NCI-H2081 treated with DMSO at 0.1 percent for 48 hours (cell line): ENCODE results near the gene TP53I13.
A peak's percentile ranks its signal among the peaks of the same experiment; 100 is the strongest.

Source experiments
- DNase-seq: peaks from one replicate; lab custom pipeline; 2025; lab: John Stamatoyannopoulos, UW

The TP53I13 gene

DNA sequence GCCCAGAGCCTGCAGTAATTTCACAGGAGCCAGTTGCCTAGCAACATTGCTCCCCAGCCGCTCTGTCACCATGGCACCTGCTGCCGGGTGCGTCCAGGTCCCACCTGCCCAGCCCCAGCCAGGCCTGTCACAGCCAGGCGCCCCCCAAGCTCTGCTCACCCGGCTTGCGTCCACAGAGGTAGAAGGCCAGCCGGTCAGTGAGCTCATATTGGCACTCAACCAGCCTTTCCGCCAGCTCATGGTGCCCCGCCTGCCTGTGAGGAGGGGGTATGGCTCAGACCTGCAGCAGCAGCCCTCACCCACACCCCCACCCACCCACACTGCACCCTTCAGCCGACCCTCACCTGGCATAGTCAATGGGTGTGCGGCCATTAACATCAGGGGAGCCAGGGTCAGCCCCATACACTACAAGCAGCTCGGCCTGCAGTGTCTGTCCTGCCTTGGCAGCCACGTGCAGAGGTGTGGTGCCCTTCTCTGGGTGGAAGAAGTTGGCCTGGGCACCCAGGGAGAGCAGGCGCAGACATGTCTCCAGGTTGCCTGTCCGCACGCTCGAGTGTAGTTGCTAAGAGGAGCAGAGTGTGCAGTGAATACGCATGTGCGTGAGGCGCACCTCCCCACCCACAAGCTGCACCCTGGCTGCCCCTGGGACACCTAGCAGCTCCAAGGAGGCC, 13.2 kb downstream of the TP53I13 start:
- DNase-seq: no peak

DNA sequence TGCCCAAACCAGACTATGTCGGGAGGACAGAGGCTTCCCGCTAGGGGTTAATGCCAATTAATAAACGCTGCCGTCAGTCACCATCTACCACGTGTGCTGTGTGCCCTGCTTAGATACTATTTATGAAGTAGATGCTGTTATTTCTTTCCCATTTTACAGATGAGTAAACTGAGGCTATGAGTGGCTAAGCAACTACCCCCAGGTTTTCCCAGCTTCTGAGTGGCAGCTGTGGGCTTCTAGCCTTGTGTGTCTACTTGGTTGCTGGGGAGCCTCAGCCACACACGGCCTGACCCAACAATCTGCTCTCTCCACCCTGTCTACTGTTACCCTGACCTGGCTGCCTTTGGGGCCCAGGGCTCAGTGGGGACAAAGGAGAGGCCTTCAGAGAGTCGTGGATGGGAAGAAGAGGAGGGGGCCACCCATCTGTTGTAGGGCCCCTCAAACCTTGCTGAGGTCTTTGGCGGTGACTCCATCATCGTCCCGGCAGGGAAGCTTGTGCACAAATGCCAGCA, 13.8 kb downstream of the TP53I13 start:
- no peak for DNase-seq

DNA sequence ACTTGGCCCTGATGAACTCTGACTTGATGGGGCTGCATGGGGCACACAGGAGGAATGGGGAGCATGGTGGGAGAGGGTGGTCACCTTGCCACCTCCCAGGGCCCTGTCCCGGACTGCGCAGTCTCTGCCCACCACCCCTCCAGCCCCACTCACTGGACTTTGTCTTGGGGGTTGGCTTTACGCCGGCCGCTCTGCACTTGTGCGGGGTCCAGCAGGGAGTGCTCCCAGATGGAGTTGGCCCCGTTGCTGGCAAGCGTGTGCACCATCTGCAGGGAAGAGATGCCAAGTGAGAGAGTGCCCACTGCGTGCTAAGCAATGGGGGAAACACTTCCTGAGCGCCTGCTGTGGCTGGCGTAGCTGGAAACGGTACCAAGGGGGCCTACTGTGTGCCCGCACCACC, 14.3 kb downstream of the TP53I13 start:
- DNase-seq: no peak

DNA sequence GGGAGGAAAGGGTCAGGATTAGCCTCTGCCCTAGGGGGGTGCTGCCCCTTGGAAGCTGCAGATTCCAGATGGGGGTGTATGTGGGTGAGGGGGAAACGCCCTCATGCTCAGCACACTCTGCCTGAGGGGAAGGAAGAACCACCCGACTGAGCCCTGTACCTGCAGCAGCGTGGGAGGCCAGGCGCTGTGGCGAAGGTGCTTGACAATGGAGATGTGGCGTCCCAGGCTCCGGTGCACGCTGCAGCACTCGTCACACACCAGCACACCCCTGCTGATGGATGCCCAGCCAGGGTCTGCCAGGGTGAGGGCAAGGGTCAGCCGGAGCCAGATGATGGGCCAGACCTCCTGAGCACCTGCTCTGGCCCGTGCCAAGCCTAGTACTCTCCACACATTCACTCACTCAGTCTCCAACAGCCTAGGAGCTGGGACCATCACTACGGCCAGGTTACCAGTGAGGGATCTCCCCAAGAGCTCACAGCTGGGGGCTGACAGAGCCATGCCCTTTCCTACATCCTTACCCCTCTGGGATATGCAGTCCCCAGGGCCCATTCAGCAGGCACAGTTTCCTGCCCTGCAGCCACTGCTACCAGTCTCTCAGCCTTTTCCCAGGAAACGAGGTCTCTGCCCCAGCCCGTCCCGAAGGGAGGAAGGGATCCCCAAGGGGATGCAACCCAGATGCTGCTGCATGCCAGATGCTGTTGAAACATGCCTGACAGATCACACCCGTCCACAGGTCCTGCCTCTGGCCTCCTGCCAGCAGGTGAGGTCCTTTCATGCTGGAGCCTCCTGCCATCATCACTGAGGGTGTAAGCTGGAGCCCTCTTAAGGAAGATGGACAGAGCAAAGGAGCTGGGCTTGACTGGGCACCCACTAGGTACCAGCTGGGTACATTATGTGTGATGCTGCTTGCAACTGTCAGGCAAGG, 15.1 kb downstream of the TP53I13 start:
- no peak for DNase-seq

DNA sequence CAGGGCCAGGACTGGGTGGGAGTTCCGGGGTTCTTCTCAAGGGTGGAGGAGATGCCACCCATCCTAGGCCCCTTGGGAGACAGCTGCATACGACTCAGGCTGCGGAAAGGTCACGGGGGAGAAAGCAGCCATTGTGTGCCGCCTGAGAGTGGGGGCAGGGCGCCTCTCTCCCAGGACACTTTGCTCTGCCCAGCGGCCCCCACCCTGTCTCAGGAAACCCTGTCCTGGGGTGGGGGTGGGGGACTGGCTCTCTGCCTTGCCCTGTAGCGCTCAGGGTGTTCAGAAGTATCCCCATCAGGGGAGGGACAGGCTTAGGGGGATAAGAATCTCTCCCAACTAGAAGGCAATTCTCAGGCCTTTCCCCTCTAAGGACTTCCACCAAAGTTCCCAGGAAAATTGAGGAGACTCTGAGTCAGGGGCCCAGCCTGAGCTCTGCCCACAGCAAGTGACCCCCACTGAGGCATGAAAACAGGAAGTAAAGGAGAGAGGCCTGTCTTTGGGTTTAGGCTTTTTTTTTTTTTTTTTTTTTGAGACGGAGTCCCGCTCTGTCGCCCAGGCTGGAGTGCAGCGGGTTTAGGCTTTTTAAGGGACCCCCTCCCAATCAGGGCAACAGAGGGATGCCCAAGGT, 16.1 kb downstream of the TP53I13 start:
- DNase-seq: no peak

DNA sequence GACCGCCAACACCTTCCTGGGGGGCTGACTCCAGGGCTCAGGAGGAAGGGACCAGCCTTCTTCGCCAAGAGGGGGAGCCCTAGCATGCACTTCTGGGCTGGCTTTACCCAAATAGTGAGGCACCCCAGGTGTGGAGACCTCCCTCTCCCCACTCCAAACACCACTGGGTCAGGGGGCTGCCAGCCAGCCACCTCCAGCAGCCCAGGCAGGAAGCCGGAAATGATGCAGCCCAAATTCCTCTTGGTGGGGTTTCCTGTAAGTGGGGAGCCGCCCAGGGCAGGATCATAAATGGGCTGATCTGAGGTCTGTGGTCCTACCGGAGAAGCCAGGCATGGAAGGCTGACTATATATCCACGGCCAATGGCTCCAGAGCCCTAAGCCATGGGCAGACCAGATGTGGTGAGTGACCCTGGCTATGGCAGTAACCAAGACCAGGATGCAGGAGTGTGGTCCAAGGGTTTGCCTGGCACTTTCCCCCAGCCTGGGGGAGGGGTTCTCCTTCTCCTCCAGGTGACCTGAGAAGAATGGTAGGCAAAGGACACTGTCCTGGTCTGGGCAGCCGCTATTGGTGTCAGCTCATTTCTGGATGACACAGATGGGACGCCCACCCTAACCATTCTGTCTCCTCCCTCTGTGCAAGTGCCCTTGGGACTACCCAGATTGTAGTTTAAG, 16.7 kb downstream of the TP53I13 start:
- DNase-seq: no peak

DNA sequence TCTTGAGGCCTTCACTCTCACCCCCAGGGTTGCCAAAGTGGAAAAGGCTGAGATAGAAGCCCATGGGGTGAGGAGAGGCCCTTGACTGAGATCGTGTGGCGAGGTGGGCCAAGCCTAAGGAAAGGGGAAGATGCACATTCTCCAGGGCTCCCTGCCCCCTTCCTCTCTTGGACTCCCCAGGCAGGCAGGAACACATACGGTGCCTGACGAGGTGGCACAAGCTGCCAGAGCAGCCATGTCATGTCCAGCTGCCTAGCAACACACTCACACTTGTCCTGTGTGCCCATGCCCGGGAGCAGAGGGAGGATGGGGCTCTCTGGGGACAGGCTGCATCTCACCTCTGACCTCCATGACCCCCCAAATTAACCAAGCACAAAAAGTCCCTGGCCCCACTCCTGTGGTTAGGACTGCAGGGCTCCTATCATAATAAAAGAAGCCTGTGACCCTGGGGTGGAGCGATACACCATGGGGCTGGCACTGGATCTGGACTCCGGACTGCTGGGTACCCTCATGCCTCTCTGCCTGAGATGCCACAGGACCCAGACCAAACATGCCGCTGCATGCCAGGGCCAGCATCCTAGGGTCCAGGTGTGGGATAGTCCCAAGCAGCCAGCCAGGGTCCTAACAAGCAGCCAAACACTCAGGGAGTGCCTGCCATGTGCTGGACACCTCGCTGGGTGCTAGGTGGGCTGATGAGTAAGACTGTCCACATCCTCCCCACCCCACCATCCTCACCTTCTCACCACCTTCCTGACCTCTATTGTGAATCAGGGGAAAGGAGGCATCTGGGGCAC, 18.4 kb downstream of the TP53I13 start:
- no peak for DNase-seq

DNA sequence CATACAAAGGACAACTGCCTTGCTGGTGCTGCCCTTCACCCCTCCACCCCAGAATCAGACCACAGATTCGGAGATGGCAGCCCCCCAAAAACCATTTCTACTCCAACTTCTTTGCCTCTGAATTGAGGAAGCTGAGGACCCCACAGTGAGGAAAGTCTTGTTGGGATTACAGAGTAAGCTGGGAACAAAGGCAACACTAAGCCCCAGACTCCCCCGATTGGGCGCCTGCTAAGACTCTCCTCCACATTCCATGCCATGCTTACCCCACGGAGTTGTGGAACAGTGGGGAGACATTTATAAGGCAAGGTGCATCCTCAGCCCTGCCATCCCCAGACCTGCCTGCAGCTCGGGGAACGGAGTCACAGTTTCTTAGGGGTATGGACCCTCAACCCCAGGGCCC, 19.1 kb downstream of the TP53I13 start:
- no peak for DNase-seq

DNA sequence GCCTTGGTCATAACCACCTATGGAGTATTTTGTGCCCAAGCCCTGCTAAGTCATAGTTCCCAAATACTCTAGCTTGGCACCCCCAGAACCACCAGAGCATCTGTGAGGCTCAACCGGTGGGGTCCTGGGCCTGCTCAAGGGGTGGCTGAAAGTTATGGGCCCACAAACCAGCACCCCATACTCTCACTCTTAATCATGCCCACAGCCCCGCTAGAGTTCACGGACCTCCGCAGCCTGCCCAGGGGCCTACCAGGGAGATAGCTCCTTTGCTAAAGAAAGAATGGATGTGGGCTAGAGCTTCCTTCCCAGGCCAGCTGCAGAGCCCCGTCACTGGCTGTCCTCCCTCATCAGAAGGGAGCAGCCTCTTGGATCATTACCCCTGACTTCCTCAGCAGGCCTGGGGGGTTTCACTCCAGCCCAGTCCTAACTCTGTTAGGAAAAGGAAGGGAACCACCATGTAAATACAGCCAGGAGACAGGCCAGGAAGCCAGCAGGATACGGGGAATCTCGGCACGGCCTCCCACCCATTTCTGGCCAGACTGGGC, 19.6 kb downstream of the TP53I13 start:
- DNase-seq: no peak

DNA sequence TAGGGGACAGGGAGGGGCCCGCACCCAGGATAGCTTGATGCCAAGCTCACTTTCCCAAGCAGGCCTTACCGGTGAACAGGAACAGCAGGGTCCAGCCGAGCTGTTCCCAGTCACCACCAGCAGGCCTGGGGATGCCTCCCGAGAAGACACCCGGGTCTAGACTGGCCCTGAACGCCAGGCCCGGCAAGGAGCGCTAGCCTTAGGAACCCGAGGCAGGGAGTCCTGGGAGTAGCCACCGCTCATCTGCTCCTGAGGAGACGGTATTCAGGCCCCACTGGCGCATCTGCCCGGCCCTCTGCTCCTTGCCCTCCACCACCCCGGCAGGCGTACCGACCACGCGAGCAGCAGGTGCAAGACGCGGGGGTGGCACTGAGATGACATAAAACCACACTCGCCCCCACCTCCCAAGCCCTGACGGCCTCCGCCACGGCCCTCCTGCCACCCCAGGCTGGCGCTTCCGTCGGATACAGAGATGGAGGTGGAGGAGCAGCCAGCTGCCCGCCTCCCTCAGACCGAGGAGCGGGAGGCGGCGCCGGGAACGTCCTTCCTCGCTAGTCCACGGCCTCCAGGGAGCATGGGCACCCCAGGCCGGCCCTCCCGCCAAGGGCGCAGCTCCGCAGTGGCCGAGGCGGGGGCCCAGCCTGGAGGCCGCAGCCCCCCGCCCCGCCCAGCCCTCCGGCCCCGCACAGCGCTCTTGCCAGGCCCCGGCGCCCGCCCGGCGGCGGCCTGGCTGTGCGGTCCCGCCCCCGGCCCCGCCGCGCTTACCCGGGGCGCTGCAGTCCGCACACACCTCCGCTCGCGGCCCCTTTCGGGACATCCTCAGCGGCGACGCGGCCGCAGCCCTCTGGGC, 20.3 kb downstream of the TP53I13 start:
- no peak for DNase-seq

DNA sequence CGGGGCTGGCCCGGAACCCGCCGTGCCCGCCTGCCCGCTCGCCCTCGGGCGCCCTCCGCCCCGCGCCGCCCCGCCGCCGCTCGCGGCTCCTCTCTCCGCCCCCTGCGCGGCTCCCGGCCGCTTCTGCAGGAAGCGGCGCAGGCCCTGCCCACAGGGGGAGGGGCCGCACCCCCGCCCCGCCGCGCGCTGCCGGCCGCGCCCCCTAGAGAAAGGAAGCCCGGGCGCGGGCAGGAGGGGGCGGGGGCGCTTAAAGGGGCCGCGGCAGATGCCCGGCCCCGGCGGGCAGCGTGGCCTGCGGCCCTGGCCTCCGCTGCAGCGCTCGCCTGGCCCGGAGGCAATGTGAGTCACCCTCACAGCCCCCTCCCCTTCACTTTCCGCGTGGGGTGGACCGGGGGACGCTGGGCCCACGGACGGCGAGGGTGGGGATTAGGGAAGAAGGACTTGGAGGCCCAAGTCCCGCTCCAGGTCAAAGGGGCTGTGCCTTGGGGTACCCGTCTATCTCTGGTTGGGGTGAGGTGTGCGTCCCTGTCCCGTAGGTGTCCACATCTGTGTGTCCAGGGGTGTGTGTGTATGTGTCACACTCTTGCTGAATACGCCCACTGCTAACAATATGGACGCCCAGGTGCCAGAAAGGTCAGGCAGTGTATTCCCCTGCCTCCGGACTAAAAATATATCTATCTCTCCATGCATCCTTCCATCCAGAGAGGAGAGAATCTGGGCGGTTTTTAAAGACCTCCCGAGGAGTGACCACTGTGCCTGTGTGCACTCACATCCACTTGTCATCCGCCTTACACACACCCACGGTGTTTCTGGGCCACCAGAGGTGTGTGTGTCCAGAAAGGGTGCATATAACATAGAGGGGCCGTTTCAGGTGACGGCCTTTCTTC, 21.3 kb downstream of the TP53I13 start, which contains the start of gene GIT1:
Gene GIT1, minus strand, starts transcription at position 125 of the 887 bp plus-strand sequence. CDS start 270 bp downstream, outside the sequence.
- no peak for DNase-seq

DNA sequence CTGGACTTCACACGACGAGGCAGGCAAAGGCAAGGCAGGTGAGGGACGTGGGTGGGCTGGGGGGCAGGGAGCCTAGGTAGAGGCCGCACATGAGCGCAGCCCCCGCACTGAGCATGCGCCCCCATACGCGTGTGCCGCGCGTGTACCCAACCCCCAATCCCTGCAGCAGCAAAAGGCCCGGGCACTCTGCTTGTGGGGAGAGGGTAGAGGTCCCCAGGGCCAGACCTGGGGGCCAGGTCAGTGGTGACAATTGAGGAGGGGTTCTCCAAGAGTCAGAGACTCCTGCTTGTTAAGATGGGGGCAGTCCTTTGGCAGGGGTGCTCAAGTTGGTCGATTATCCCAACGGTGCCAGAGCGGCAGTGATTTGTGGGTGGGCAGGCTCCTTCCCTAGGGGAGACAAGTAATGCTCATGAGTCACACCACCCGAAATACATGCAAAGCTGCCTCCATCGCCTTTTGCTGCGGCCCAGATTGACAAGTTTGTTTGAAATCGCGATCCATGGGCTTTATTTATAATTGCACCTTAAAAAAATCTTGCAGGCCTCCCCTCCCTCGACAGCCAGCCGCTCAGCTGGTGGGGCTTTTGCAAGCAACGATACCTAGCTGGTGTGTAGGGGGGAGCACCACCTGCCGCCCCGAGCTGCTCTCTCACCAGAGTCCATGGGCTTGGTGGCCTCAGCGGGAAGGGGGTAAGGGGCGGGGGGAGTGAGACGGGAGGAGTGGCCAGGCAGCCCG, 22.1 kb downstream of the TP53I13 start:
- DNase-seq: no peak

DNA sequence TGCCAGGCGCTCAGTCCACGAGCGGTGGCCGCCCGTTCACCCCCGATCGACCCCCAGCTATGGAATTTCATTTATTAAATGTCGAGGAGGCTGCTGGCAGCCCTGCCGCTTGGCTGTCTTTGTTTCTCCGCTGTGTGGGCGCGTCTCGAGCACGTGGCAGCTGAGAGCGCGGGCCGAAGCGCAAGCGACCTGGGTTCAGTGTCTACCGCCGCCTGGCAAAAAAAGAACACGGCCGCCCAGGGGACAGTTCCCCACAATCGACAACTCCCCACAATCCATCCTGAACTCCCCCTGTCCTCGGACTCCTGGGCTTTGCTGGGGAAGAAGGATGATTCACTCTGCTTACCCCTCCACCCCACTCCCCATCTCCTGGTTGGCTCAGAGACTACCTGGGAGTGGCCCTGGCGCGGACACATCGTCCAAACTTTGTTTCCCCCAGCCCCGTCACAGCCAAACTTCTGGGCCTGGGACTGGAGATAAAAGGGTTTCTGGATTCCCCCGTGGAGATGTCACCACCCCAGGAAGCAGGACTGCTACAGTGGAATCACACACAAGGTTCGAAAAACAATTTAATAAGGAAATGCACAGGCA, 22.7 kb downstream of the TP53I13 start:
- DNase-seq: no peak

DNA sequence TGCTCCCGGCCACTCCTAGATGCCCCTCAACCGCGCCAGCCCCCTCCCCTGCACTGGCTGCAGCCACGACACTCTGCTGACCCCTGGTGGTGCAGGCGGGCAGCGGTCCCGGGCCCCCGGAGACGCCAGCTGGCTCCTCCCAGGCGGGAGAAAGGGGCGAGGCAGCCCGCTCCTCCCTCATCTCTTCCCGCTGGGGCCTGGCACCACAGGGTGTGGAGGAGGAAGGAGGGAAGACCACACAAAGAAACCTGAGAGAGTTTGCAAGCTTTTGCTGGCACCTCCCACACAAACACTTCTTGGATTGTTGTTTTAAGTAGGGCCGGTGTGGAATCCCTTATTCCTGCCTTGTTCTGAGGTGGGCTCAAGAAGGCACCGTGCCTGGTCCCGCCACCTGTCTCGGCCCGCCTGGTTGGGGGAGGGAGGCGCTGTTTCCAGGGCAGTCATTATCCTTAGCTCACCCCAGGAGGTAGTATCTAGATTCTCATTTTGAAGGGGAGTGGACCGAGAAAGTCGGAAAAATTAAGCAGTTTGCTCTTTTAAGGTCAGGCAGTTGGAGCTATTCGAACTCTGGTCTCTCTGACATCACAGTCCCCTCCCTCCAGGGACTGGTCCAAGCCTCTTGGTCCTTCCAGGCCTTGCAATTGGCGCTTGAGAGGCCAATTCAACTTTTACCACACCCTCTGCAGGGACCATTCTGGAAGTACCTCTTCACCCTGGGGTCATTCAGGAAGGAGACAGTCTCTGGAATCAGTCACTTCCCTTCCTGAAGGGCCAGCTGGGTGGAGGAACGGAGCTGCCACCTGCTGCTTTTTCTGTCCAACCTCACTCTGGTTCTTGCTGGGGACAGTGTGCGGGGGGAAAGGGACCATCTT, 23.5 kb downstream of the TP53I13 start:
- peak; percentile 55 for DNase-seq

DNA sequence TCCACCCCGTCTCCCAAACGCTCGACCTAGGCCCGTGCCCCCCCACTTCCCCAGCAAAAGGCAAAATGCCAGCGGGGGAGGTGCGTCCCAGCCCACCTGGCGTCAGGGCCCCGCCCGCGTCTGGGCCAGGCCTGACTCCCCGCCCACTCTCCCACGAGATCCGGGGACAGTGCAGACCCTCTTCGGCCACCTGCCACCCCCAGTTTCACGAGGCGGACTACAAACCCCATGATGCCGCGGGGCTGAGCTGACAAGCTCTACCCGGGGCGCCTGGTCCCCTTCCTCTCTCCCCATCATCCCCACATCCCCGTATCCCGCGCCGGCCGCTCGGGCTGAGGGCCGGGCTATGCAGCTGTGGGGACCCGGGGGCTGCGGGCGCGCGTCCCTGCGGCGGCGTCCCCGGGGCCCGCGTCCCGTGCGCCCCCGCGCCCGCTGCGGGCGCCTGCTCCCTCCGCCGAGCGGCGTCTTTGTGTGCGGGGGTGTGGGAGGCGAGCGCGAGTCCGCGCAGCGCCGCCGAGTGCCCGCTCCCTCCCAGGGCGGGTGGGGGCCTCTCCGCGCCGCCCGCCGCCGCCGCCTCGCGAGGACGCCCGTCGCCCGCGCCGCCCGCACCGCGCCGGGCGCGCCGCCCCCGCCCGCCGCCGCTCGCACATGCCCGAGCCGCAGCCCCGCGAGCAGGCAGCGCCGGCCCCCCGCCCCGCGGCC, 24.5 kb downstream of the TP53I13 start, which contains the start of gene ANKRD13B:
Gene ANKRD13B, plus strand, starts transcription at position 283 of the 702 bp plus-strand sequence. CDS start 490 bp downstream, outside the sequence.
- DNase-seq: no peak
